GM21723 (cell line): ENCODE results near the gene MTA1.
A peak's percentile ranks its signal among the peaks of the same experiment; 100 is the strongest.

Source experiments
- ATAC-seq: cut with Tn5 transposase; IDR thresholded peaks from one replicate; pipeline ENCODE4 v1.9.1; 2021; ENCODE audit warnings: mild to moderate bottlenecking, moderate library complexity; ENCODE audit not compliant: unreplicated experiment

The MTA1 gene

DNA sequence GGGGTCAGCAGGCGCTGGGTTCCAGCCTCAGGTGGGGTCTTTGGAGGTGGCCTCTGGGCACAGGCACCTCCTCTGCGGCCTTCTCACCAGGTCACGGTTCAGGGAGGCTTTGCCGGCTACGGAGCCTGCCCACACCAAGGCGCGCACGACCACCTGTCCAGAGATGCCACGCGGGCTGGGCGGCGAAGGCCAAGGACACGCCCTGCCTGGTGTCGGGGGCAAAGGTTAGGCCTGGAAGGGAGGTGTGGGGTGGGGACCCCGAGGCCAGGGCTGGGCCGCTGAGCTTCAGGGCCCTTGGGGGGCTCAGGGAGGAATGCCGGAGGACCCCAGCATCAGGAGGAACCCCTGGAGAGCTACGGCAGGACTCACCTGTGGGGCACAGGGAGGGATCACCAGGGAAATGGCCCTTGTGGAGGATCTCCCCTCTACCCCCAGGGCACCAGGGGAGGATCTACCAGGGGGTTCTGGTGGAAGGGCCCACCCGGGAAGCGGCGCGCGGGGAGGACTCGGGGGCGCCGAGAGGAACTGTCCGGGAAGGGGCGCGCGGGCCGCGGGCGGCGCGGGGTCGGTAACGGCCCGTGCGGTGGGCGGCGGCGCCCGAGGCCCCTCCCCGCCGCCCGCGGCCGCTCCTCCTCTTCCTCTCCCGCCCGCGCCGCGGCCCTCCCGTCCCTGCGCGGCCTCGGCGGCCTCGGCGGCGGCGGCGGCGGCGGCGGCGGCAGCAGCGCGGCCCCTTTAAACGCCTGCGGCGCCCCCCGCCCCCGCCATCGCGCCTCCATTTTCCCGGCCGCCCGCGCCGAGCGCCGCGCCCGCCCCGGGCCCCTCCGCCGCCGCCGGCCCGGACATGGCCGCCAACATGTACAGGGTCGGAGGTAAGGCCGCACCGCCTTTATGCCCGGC lies at the start of gene MTA1:
TSS of gene MTA1 (plus strand) at position 633 of the 897 bp plus-strand sequence. CDS start at position 842, 209 bp downstream.
- peak; percentile 56 for ATAC-seq

DNA sequence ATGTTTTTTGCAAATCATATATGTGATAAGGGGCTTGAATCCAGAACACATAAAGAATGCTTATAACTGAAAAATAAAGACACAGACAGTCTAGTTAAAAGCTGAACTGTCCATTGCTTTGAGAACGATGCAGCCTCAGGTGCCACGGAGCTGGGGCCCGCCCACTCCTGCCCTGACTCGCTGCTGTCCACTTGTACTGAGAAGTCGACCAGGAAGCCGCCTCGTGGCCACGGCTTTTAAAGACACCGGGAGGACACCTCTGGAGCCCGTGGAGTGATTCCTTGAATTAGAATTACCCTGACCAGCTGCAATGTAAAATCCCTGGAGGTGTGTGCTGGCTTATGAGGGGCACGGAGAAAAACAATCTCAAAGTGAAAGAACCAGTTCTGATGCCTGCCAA lies 45.2 kb upstream of the MTA1 start:
- ATAC-seq = no peak

DNA sequence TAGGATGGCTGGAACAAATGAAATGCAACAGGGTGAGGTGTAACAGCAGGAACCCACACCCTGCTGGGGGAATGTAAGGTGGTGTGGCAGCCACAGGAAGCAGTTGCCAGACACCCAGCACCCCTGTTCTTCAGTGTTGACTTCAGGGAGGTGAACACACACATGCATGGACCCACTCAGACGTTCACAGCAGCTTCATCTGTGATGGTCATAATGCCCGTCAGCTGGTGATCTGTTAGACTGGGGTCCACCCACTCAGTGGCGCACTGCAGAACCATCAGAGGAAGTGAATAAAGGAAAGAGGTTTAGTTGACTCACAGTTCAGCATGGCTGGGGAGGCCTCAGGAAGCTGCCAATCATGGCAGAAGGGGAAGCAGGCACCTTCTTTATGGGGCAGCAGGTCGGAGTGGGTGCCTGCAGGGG lies 44.0 kb upstream of the MTA1 start:
- no peak for ATAC-seq

DNA sequence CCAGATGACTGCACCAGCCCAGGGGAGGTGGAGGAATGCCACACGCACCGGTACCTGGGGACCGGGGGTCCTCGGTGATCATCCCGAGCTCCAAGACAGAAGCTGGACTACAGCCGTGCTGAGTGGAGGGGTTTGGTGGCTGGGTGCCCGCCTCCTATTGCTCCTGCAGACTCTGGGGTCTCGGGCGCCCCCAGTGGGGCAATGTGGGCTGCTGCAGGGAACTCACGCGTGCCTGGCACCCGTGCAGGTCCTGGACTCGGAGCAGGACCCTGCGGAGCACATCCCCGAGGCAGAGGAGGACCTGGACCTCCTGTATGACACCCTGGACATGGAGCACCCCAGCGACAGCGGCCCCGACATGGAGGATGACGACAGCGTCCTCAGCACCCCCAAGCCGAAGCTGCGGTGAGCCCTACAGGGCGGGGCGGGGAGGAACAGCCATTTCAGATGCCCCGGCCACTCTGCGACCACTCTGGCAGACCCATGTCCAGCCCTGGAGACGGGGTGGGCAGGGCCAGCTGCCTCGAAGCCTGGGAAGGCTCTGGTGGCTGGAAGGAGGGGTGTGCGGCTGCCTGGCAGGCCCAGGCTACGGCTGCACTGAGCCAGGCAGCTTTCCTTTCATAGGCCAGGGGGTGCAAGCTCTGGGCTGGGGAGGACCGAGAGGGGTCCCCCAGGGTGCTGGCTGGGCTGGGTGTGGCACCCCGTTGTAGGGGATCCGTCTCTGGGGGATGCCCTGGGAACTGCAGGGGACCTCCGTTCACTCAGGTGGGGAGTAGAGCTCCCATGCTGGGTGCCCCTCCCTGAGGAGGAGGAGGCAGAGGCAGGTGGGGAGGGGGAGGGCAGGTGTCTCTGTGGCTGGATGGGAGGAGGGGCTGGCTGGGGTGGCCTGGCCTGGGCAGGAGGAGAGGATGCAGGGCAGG lies 42.8 kb upstream of the MTA1 start:
- no peak for ATAC-seq

DNA sequence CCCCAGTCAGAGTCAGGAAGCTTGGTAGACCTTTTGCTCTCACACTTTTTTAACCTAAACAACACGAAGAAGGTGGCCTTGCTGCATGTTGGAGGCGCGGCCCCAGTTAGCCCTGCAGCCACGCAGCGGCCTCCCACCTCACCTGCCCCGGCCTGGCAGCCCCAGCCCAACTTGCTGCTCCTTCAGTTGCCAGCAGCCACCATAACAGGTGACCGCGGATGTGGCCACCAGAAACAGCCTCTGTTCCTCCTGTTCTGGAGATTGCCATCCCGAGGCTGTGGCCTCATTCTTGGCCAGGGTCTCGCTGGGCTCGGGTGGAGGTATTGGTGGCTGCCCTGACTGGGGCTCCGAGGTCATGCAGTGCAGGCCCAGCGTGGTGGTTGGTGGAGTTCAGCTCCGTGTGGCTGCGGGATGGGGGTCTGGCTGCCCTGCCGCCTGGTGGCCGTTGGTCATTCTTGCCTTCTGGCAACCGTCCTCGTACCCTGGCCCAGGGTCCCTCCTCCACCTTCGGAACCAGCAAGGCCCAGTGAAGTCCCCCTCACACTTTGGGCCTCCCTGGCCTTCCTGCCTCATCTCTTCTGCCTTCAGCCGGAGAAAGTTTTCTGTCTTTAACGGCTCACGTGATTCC lies 42.0 kb upstream of the MTA1 start:
- no peak for ATAC-seq

DNA sequence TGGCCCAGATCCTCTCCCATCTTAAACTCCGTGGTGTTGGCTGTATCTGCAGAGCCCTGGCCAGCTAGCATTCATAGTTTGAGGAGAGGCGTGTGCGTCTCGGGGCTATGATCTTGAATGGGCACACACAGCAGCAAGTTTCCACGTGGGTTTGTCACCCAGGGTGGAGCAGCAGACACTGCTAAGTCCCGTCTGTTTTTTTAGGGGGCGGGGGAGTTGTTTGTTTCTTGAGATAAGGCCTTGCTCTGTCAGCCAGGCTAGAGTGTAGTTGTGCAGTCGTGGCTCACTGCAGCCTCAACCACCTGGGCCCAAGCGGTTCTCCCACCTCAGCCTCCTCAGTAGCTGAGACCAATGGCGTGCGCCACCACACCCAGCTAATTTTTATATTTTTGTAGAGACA lies 41.4 kb upstream of the MTA1 start:
- no peak for ATAC-seq

DNA sequence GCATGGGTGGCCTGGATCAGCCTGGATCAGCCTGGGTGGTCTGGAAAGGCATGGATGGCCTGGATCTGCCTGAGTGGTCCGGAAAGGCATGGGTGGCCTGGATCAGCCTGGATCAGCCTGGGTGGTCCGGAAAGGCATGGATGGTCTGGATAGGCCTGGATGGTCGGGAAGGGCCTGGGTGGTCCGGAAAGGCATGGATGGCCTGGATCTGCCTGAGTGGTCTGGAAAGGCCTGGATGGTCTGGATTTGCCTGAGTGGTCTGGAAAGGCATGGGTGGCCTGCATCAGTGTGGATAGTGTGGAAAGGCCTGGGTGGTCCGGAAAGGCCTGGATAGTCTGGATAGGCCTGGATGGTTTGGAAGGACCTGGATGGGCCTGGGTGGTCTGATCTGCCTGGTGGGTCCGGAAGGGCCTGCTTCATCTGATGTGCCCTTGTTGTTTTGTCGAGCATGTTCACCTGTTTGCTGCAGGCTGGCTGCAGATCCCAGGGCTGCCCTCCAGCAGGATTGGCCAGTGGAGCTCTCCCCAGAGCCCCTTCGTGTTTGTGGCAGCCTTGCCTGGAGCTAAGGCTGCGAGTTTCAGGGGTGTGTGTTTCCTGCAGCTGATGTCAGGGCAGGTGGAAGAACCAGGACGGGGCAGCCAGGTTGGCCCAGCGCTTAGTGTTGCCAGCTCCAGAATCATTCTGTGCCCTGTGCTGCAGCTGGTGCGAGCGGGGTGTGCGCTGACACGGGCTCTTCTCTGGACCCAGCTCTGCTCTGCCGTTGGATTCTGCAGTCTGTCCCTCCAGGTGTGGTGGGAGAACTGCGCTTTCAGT lies 40.5 kb upstream of the MTA1 start:
- no peak for ATAC-seq

DNA sequence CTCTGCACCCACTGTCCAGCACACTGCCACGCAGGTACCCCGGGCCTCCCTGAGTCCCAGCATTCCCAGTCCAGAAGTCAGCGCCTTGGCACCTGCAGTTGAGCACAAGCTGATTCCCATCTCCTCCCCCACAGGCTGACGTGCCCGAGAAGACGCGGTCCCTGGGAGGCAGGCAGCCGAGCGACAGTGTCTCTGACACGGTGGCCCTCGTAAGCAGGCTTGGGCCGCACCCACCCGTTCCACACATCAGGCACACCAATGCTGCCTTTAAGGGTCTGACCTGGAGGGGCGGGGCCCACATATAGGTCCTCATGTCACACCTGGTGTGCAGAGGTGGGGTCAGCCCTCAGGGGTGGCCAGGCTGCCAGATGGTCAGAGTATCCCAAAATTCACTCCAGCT lies 39.7 kb upstream of the MTA1 start:
- ATAC-seq = no peak

DNA sequence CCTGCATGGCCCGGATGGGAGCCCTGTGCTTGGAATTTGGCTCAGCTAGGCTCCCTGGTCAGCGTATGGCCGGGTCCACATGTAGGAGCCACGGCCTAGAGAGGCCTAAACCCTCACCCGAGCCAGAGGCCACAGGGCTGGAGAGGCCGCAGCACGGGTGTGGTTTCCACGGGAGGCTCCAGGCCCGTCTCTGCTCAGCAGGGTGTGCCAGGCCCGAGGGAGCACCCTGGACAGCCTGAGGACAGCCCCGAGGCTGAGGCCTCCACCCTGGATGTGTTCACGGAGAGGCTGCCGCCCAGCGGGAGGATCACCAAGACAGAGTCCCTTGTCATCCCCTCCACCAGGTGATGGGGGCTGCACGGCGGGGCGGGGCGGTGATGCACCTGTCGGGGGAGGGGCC lies 38.9 kb upstream of the MTA1 start:
- ATAC-seq = no peak

DNA sequence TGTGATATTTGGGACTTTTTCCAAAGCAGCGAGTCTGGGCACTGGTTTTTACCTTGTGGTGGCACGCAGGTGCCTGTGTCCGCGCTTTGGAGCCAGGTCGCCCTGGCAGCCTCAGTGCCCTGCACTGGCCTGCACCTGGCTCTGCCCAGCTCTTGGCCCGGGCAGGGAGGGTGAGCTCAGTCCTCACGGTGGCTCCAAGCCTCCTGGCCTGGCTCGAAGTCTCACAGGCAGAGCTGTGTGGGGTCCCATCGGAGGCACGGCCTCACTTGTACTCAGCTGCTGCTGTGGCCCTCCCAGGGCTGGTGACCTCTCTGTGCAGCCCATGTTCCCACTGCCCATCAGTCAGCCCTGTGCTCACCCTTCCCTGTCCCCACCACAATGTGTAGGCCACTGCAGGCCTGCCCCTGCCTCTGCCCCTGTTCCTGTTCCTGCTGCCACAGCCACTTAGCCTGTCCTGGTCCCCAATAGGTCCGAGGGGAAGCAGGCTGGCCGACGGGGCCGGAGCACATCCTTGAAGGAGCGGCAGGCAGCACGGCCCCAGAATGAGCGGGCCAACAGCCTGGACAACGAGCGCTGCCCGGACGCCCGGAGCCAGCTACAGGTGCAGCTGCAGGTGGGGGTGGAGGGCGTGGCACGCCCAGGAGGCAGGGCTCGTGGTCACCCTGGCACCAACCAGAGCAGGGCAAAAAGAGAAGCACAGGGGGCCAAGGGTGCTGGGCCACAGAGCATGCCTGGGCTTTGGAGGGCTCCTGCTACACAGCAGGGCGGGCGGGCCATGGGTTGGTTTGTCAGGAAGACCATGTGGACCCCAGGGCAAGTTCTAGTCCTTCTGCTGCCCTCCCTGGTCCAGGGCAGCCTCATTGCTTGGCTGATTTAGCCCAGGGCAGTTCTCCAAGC lies 37.9 kb upstream of the MTA1 start:
- no peak for ATAC-seq

DNA sequence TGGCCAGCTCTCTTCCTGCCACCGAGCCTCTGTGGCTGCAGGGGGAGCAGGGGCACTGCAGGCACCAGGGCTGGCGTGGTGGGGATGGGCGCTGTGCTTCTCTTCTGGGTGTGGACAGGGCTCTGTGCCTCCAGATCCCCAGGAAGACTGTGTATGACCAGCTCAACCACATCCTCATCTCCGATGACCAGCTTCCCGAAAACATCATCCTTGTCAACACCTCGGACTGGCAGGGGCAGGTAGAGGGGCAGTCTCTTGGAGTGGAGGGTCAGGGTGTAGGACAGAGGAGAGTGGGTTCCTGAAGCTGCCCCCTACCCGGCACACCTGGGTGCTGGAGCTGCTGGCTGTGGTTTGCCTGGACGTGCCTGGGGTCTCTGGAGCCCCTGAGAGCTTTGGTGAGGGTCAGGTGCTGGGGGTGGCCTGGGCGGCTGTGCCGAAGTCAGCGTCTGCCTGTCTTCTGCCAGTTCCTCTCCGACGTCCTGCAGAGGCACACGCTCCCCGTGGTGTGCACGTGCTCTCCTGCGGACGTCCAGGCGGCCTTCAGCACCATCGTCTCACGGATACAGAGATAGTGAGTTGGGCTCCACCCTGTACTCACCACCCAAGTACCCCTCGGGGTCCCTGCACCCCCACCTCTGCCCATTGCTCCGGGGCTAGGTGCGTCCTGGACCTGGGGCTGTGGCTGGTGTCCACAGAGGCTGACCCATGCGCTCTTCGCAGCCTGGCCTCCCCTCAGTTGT lies 37.1 kb upstream of the MTA1 start:
- no peak for ATAC-seq

DNA sequence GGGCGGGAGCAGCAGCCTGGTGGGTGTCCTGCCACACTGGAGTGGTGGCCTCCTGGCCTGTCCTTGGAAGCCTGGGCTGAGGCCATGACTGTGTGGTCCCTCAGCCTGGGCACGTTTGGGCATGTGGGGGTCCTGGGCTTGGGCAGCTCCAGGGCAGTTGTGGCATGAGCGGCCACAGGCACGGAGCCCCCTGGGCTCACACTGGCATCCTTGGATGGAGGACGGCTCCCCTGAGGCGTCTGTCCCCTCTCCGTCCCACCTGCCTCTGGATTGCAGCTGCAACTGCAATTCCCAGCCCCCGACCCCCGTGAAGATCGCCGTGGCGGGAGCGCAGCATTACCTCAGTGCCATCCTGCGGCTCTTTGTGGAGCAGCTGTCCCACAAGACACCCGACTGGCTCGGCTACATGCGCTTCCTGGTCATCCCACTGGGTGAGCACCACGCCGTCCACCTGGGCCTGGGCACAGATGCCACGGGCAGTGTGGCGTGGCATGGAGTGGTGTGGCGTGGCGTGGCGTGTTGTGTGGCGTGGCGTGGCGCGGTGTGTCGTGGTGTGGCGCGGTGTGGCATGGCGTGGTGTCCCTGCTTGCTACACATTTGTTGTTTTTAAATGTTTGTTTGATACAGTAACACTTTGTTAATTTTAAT lies 36.4 kb upstream of the MTA1 start:
- ATAC-seq = no peak

DNA sequence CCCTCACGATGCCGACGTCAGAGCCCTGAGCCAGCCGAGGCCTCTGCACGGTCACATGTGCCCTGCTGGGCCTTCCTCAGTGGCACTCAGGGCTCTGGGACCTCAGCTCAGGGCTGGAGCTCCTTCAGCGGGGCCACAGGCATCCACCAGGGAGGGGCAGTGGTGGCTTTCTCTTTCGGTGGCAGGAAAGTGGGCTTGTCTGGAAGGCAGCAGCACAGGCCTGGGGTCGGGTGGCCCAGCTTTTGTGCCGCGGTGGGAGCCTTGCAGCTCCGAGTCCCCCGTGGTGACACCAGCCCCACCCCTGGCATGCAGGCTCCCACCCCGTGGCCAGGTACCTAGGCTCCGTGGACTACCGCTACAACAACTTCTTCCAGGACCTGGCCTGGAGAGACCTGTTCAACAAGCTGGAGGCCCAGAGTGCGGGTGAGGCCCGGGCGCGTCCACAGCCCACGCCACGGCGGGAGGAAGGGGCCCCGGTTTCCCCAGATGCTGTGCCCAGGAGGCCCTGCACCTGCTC lies 35.5 kb upstream of the MTA1 start:
- ATAC-seq = no peak

DNA sequence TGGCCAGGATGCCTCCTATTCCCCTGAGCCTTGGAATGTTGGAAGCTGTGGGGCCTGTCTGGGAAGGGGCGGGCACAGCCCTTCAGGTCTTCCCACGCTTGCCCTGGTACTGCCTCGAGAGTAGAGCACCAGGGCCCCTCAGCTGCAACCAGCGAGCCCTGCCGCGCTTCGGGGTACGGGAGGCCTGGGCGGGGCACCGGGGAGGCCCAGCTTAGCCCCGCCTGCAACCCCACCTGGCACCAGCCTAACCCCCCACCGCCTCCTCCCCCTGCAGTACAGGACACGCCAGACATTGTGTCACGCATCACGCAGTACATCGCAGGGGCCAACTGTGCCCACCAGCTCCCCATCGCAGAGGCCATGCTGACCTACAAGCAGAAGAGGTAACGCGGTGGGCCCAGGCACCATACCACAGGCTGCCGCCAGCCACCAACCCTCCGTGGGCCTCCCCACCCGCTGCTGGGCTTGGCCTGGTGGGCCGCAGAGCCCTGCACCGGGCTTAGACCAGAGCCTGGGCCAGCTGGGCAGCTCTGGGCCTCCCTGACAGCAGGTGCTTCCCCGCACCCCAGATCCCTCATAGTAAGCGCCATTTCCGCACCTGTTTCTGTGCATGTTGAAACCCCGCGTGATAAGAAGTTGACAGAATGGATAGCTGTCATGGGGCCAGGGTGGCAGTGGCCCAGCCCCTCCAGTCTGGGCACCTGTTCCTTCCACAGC lies 34.9 kb upstream of the MTA1 start:
- ATAC-seq = no peak

DNA sequence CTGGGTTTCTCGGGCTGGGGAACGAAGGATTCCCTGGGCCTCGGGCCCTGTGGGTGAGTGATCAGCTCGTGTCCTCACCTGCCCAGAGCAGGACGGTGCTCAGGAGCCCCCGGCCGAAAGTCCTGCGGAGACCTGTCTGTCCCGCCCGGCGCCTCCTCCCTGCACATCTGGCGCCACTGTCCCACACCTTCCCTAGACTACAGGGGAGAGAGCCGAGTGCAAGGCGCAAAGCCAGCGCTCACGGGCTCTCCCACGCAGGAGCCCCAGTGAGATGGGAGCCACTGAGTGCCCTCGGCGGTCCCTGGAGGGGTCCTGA lies 34.3 kb upstream of the MTA1 start:
- no peak for ATAC-seq

DNA sequence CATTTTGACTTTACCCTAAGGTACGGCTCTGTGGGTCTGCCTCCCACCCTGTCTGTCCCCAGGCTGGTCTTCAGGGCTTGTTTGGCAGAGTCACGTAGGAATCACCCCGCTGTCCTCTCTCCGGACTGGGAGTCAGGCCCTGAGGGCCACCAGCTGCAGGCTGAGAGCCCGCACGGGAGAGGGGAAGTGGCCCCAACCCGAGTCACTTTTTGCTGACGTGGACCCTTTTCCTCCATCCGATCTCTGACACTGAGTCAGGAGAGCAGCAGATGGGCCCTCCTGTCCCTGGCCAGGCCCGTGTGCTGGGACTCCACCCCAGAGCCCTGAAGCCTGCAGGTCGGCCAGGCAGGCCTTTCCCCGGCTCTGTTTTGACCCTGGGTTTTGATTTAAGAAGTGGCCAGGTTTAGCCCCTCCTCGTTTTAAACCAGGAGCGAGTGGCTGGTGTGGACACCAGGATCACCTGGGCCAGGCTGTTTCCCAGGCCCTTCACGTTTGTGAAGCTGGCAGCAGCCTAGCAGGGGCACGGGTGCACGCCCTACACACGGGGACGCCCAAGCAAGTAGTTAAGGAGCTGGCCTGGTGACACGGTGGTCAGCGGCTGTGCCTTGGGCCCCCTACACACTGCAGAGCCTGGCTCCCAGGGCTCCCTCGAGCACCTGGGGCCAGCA lies 33.8 kb upstream of the MTA1 start:
- ATAC-seq = no peak
